HEK293 (cell line): Measurements from ENCODE around the gene PIK3CD.

ENCODE experiments used
- CTCF ChIA-PET: fragments of 350-600 bp; formaldehyde crosslinking; extraction: SDS; loops from one replicate; lab custom pipeline; 2021; ENCODE audit warnings: antibody characterized with exemption; lab: Yijun Ruan, JAX
- POLR2A ChIA-PET: fragments of 300-600 bp; formaldehyde crosslinking; extraction: SDS; loops from one replicate; lab custom pipeline; 2020; ENCODE audit warnings: antibody characterized with exemption, inconsistent platforms; lab: Yijun Ruan, JAX
- H3K27ac ChIP-seq: fragments of 200-500 bp; sonication (Bioruptor generic); 2 replicates; pipeline ENCODE4 v1.5.1; 2014; ENCODE audit warnings: low read depth, low read length, control low read depth, inconsistent platforms; ENCODE audit errors: extremely low read depth
- H3K36me3 ChIP-seq, 2 experiments: fragments of 200-500 bp in 1 of 2; sonication (Bioruptor generic) in 1 of 2; 1 replicate in 1 of 2; 2 replicates in 1 of 2; pipeline ENCODE4 v1.5.1; 2014 to 2017; ENCODE audit warnings: inconsistent platforms in 2 of 2, low read length in 2 of 2; ENCODE audit not compliant: control insufficient read depth in 2 of 2, insufficient read depth in 1 of 2
- H3K4me1 ChIP-seq: fragments of 200-500 bp; sonication (Bioruptor generic); 2 replicates; pipeline ENCODE4 v1.5.1; 2014; ENCODE audit warnings: mild to moderate bottlenecking, low read length, inconsistent platforms; ENCODE audit not compliant: control insufficient read depth, insufficient read depth
- H3K4me3 ChIP-seq: 2 replicates; pipeline ENCODE4 v1.5.1; 2011; ENCODE audit warnings: low read depth, mild to moderate bottlenecking, control low read depth, low read length, moderate library complexity
- H3K9me3 ChIP-seq: fragments of 200-500 bp; sonication (Bioruptor generic); 2 replicates; pipeline ENCODE4 v1.5.1; 2014; ENCODE audit warnings: low read depth, low read length, inconsistent platforms; ENCODE audit not compliant: control insufficient read depth, insufficient read depth
- ELK4 ChIP-seq: IDR thresholded peaks from 2 replicates; pipeline ENCODE4 v1.6.1; 2011; ENCODE audit warnings: mild to moderate bottlenecking, low read depth, low read length, borderline replicate concordance
- GLIS1 ChIP-seq: fragments of 450-650 bp; formaldehyde crosslinking; IDR thresholded peaks from 2 replicates; pipeline ENCODE4 v1.5.1; 2016; ENCODE audit warnings: missing biosample characterization, missing genetic modification characterization
- PRDM2 ChIP-seq: fragments of 450-650 bp; formaldehyde crosslinking; IDR thresholded peaks from 2 replicates; pipeline ENCODE4 v1.5.1; 2016; ENCODE audit warnings: missing biosample characterization, missing genetic modification characterization, borderline replicate concordance
- PRDM4 ChIP-seq: fragments of 450-650 bp; formaldehyde crosslinking; IDR thresholded peaks from 2 replicates; pipeline ENCODE4 v1.5.1; 2017; ENCODE audit warnings: missing biosample characterization, missing genetic modification characterization
- RBAK ChIP-seq: fragments of 450-650 bp; formaldehyde crosslinking; IDR thresholded peaks from 2 replicates; pipeline ENCODE4 v1.5.1; 2016; ENCODE audit warnings: missing biosample characterization, missing genetic modification characterization
- REPIN1 ChIP-seq: fragments of 450-650 bp; formaldehyde crosslinking; IDR thresholded peaks from 2 replicates; pipeline ENCODE4 v1.5.1; 2017; ENCODE audit warnings: missing biosample characterization, missing genetic modification characterization, low read depth
- SCRT1 ChIP-seq: fragments of 450-650 bp; formaldehyde crosslinking; IDR thresholded peaks from 2 replicates; pipeline ENCODE4 v1.5.1; 2016; ENCODE audit warnings: missing biosample characterization, missing genetic modification characterization, borderline replicate concordance
- ZNF112 ChIP-seq: fragments of 450-650 bp; formaldehyde crosslinking; IDR thresholded peaks from 2 replicates; pipeline ENCODE4 v1.5.0; 2017; ENCODE audit warnings: missing biosample characterization, missing genetic modification characterization
- ZNF146 ChIP-seq: fragments of 450-650 bp; formaldehyde crosslinking; IDR thresholded peaks from 2 replicates; pipeline ENCODE4 v1.5.1; 2016; ENCODE audit warnings: missing biosample characterization, missing genetic modification characterization
- ZNF174 ChIP-seq: fragments of 450-650 bp; formaldehyde crosslinking; IDR thresholded peaks from 2 replicates; pipeline ENCODE4 v1.5.0; 2017; ENCODE audit warnings: missing biosample characterization, mild to moderate bottlenecking, missing genetic modification characterization
- ZNF248 ChIP-seq: fragments of 450-650 bp; formaldehyde crosslinking; IDR thresholded peaks from 2 replicates; pipeline ENCODE4 v1.5.1; 2017; ENCODE audit warnings: missing biosample characterization, missing genetic modification characterization
- ZNF274 ChIP-seq, 2 experiments: fragments of 200-500 bp in 1 of 2; fragments of 450-650 bp in 1 of 2; sonication (Bioruptor generic) in 1 of 2; formaldehyde crosslinking in 1 of 2; IDR thresholded peaks; 2 replicates each; pipeline versions ENCODE4 v1.5.1 to v1.6.1; 2014 to 2016; ENCODE audit warnings: borderline replicate concordance in 1 of 2, inconsistent platforms in 1 of 2, low read length in 1 of 2, missing biosample characterization in 1 of 2, missing genetic modification characterization in 1 of 2
- ZNF768 ChIP-seq: fragments of 450-650 bp; formaldehyde crosslinking; IDR thresholded peaks from 2 replicates; pipeline ENCODE4 v1.5.1; 2018; ENCODE audit warnings: missing biosample characterization, mild to moderate bottlenecking, missing genetic modification characterization
- ZNF830 ChIP-seq: fragments of 450-650 bp; IDR thresholded peaks from 2 replicates; pipeline ENCODE4 v1.5.0; 2018; ENCODE audit warnings: missing biosample characterization, missing genetic modification characterization, low read depth, mild to moderate bottlenecking, moderate library complexity
- ZSCAN23 ChIP-seq: fragments of 450-650 bp; formaldehyde crosslinking; IDR thresholded peaks from 2 replicates; pipeline ENCODE4 v1.5.1; 2016; ENCODE audit warnings: missing biosample characterization, missing genetic modification characterization
- ZSCAN4 ChIP-seq: fragments of 450-650 bp; formaldehyde crosslinking; IDR thresholded peaks from 2 replicates; pipeline ENCODE4 v1.5.1; 2017; ENCODE audit warnings: missing biosample characterization, missing genetic modification characterization
- TF ChIP-seq, protein P1 (sequence below): fragments of 450-650 bp; formaldehyde crosslinking; optimal IDR thresholded peaks from 2 replicates; pipeline ENCODE3; 2016; ENCODE audit warnings: missing biosample characterization, mild to moderate bottlenecking, missing genetic modification characterization

PIK3CD gene

GRCh38 chr1:9668080-9668479, 16.5 kb downstream of the PIK3CD start:
- H3K4me1 ChIP-seq: no peaks in the 10 kb centered on the region
- no peak for TF ChIP-seq ZNF248 (tag by site-specific recombination)
- 0 out of 2 replicates have a peak, but pooled peaks have one; percentile 51 for TF ChIP-seq ZNF768 (tag by site-specific recombination)
- TF ChIP-seq ZNF112 (tag by site-specific recombination): no peak
- no peaks in the 10 kb centered on the region for H3K9me3 ChIP-seq
- CTCF ChIA-PET: interaction anchor here (0.7 to 1.3 kb wide), 4 partner anchors 18 to 200 kb away, joined by 3 to 5 read pairs (median 4); no protein-coding TSS in a partner anchor
- no peaks in the 10 kb centered on the region for H3K36me3 ChIP-seq
- POLR2A ChIA-PET: no interaction called here
- H3K4me3 ChIP-seq: no peak overlapping the region
- H3K27ac ChIP-seq: no peak overlapping the region

- CTCF ChIA-PET: interaction anchor here (0.8 kb wide), 1 partner anchor 14 kb away, joined by 3 read pairs; no protein-coding TSS in a partner anchor
These were observed 18.6 kb downstream of the PIK3CD start for GRCh38 chr1:9670085-9670484.

More at GRCh38 chr1:9670085-9670484, 18.6 kb downstream of the PIK3CD start:
- Histone ChIP-seq H3K27ac (no peak overlapping the region), H3K9me3 (no peaks in the 10 kb centered on the region), H3K4me1 (no peaks in the 10 kb centered on the region), H3K36me3 (no peaks in the 10 kb centered on the region), H3K4me3 (no peak overlapping the region)
- TF ChIP-seq ZNF274 (IDR thresholded peaks at IDR 0.05; ENCODE audit: low read length) (no peak), ZNF274 (tag by site-specific recombination; IDR thresholded peaks at IDR 0.05; ENCODE audit: borderline replicate concordance) (no peak), ZSCAN23 (no peak), PRDM2 (tag by site-specific recombination) (no peak), PRDM4 (tag by site-specific recombination) (no peak), RBAK (tag by site-specific recombination) (no peak), ZNF146 (tag by site-specific recombination) (no peak), ZNF830 (tag by site-specific recombination) (no peak), GLIS1 (no peak), SCRT1 (no peak), ELK4 (no peak), ZSCAN4 (tag by site-specific recombination) (no peak), ZNF174 (tag by site-specific recombination) (no peak), REPIN1 (tag by site-specific recombination) (no peak)
- TF ChIP-seq, protein P1, sequence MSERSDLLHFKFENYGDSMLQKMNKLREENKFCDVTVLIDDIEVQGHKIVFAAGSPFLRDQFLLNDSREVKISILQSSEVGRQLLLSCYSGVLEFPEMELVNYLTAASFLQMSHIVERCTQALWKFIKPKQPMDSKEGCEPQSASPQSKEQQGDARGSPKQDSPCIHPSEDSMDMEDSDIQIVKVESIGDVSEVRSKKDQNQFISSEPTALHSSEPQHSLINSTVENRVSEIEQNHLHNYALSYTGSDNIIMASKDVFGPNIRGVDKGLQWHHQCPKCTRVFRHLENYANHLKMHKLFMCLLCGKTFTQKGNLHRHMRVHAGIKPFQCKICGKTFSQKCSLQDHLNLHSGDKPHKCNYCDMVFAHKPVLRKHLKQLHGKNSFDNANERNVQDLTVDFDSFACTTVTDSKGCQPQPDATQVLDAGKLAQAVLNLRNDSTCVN (tag by site-specific recombination): no peak
- POLR2A ChIA-PET: no interaction called here
